ENCODE results near the gene ZCCHC18.

Gene ZCCHC18

GRCh38 chrX:104136241-104137019 lies 24.1 kb downstream of the ZCCHC18 start:
- H3K4me1 ChIP-seq (ENCODE audit: control insufficient read depth, insufficient read depth, low read length) = no peaks in the 10 kb centered on the region
- H3K36me3 ChIP-seq (ENCODE audit: control insufficient read depth, insufficient read depth, low read length) = no peaks in the 10 kb centered on the region
- H3K4me3 ChIP-seq (ENCODE audit: low read length) = peak overlapping the region; percentile 34
- no peak overlapping the region for H3K9ac ChIP-seq (ENCODE audit: low read length)
- H3K27me3 ChIP-seq (ENCODE audit: control insufficient read depth, insufficient read depth, low read length) = no peaks in the 10 kb centered on the region
- peak overlapping the region; percentile 45 for H3K27ac ChIP-seq (ENCODE audit: low read depth, low read length)

- no peaks in the 10 kb centered on the region for H3K4me1 ChIP-seq (ENCODE audit: control insufficient read depth, insufficient read depth, low read length)
Measured at GRCh38 chrX:104137496-104137895, 25.2 kb downstream of the ZCCHC18 start.

DNA sequence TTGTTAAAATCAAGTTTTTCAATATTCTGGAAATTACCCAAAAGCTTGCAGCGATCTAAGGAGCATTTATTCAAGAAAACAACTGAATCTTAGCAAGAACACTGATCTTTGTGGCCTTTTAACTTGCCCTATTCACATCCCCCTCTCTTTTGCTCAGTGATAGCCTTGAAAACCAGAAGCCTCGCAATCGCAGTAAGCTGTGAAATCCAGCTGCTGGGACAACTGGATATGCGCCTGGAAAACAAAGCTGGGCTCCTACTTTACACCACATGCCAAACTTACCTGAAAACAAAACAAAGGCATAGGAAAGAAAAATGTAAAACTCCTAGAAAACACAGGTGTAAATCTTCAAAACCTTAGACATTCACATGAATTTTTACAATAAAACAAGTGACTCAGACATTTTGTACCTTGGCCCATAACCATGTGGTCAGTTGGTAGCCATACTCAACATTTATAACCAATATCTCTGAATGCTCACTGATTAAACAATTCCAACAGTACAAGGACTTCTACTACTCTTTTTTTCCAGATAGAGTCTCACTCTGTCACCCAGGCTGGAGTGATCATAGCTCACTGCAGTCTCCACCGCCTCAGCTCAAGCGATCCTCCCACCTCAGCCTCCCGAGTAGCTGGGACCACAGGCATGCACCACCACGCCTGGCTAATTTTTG lies 28.9 kb downstream of the ZCCHC18 start:
- no peak overlapping the region for H3K27ac ChIP-seq (ENCODE audit: low read depth, low read length)
- H3K9ac ChIP-seq (ENCODE audit: low read length) = no peak overlapping the region
- no peaks in the 10 kb centered on the region for H3K36me3 ChIP-seq (ENCODE audit: control insufficient read depth, insufficient read depth, low read length)
- H3K4me3 ChIP-seq (ENCODE audit: low read length) = no peak overlapping the region
- no peaks in the 10 kb centered on the region for H3K27me3 ChIP-seq (ENCODE audit: control insufficient read depth, insufficient read depth, low read length)
- no peaks in the 10 kb centered on the region for H3K4me1 ChIP-seq (ENCODE audit: control insufficient read depth, insufficient read depth, low read length)

More at GRCh38 chrX:104137496-104137895, 25.2 kb downstream of the ZCCHC18 start:
- H3K27me3 ChIP-seq (ENCODE audit: control insufficient read depth, insufficient read depth, low read length) = no peaks in the 10 kb centered on the region
- no peaks in the 10 kb centered on the region for H3K36me3 ChIP-seq (ENCODE audit: control insufficient read depth, insufficient read depth, low read length)
- no peak overlapping the region for H3K27ac ChIP-seq (ENCODE audit: low read depth, low read length)
- H3K4me3 ChIP-seq (ENCODE audit: low read length) = no peak overlapping the region
- no peak overlapping the region for H3K9ac ChIP-seq (ENCODE audit: low read length)

- Histone ChIP-seq H3K27ac (ENCODE audit: low read depth, low read length) (no peak overlapping the region), H3K36me3 (ENCODE audit: control insufficient read depth, insufficient read depth, low read length) (no peaks in the 10 kb centered on the region), H3K27me3 (ENCODE audit: control insufficient read depth, insufficient read depth, low read length) (no peaks in the 10 kb centered on the region), H3K9ac (ENCODE audit: low read length) (no peak overlapping the region), H3K4me3 (ENCODE audit: low read length) (no peak overlapping the region), H3K4me1 (ENCODE audit: control insufficient read depth, insufficient read depth, low read length) (no peaks in the 10 kb centered on the region)
Measured at GRCh38 chrX:104151037-104151436, 38.7 kb downstream of the ZCCHC18 start.

GRCh38 chrX:104156630-104157529 lies 44.6 kb downstream of the ZCCHC18 start, which contains the start of gene SLC25A53:
TSS of gene SLC25A53 (minus strand) at chrX:104157009. CDS start at chrX:104105257, 51,752 bp downstream.
- H3K9ac ChIP-seq (ENCODE audit: low read length) = peak within 1 kb of the TSS; percentile 60
- H3K36me3 ChIP-seq (ENCODE audit: control insufficient read depth, insufficient read depth, low read length) = no peaks in the 10 kb centered on the region
- H3K4me3 ChIP-seq (ENCODE audit: low read length) = peak within 1 kb of the TSS; percentile 72
- H3K27me3 ChIP-seq (ENCODE audit: control insufficient read depth, insufficient read depth, low read length) = no peaks in the 10 kb centered on the region
- H3K4me1 ChIP-seq (ENCODE audit: control insufficient read depth, insufficient read depth, low read length) = no peaks in the 10 kb centered on the region
- peak within 1 kb of the TSS; percentile 88 for H3K27ac ChIP-seq (ENCODE audit: low read depth, low read length)
